B cell (primary cell): Measurements from ENCODE around the gene VSTM2B. TPM values are rescaled to one million over a fixed set of nuclear protein-coding genes. Genes with fewer than 3 reads are reported as not detected.

Source experiments
- ATAC-seq: fragments of 200-7000 bp; cut with Tn5 transposase; one replicate; pipeline ENCODE4 v1.10.0; 2021; ENCODE audit warnings: low read depth, mild to moderate bottlenecking, moderate number of reproducible peaks, moderate library complexity
- CTCF ChIA-PET: fragments of 350-600 bp; sonication (Branson Sonifier 250); formaldehyde crosslinking; loops from one replicate; lab custom pipeline; 2021; ENCODE audit warnings: antibody characterized with exemption, inconsistent platforms; lab: Charles Lee
- POLR2A ChIA-PET: fragments of 350-600 bp; sonication (Branson Sonifier 250); formaldehyde crosslinking; loops from one replicate; lab custom pipeline; 2021; ENCODE audit warnings: antibody characterized with exemption; lab: Charles Lee
- DNase-seq: peaks from one replicate; pipeline ENCODE4 v3.0.0; 2013
- H2AFZ ChIP-seq: 2 replicates; pipeline ENCODE4 v1.6.1; 2012; ENCODE audit warnings: mild to moderate bottlenecking, low read depth, low read length; ENCODE audit not compliant: insufficient read depth, poor library complexity, severe bottlenecking
- H3K27ac ChIP-seq, 2 donors: 1 replicate in 1 of 2; 2 replicates in 1 of 2; pipeline ENCODE4 v1.5.1; 2012 to 2013; ENCODE audit warnings: low read length in 2 of 2, mild to moderate bottlenecking in 2 of 2, moderate library complexity in 1 of 2
- H3K27me3 ChIP-seq, 4 experiments: fragments of 200-600 bp in 1 of 4; sonication (generic) in 1 of 4; replicated peaks in 1 of 4; 1 replicate in 2 of 4; 2 replicates in 2 of 4; pipeline versions ENCODE4 v1.6.1 to v1.7.0; 2013 to 2016; ENCODE audit warnings: low read length in 3 of 4, mild to moderate bottlenecking in 2 of 4, mixed read lengths in 1 of 4, moderate library complexity in 1 of 4; ENCODE audit not compliant: insufficient read depth in 4 of 4, control insufficient read depth in 3 of 4; ENCODE audit errors: control extremely low read depth in 1 of 4
- H3K36me3 ChIP-seq, 2 experiments: replicated peaks in 1 of 2; 1 replicate in 1 of 2; 2 replicates in 1 of 2; pipeline versions ENCODE4 v1.6.1 to v1.7.1; 2013; ENCODE audit warnings: low read length in 1 of 2; ENCODE audit not compliant: insufficient read depth in 2 of 2, control insufficient read depth in 1 of 2; ENCODE audit errors: control extremely low read depth in 1 of 2, extremely low read depth in 1 of 2
- H3K4me1 ChIP-seq, 2 donors: fragments of 200-600 bp in 1 of 2; sonication (generic) in 1 of 2; 1 replicate in 1 of 2; 2 replicates in 1 of 2; pipeline versions ENCODE4 v1.5.1 to v1.6.1; 2013 to 2017; ENCODE audit warnings: low read length in 2 of 2; ENCODE audit not compliant: control insufficient read depth in 2 of 2, insufficient read depth in 2 of 2
- H3K4me2 ChIP-seq: replicated peaks from 2 replicates; pipeline ENCODE3; 2012; ENCODE audit warnings: mild to moderate bottlenecking, low read depth, low read length; ENCODE audit not compliant: poor library complexity, severe bottlenecking
- H3K4me3 ChIP-seq, 5 experiments: fragments of 200-600 bp in 1 of 5; sonication (generic) in 1 of 5; 1 replicate in 3 of 5; 2 replicates in 2 of 5; pipeline versions ENCODE4 v1.5.1 to v1.7.0; 2011 to 2016; ENCODE audit warnings: low read length in 4 of 5, mild to moderate bottlenecking in 4 of 5, low read depth in 2 of 5, control low read depth in 1 of 5, moderate library complexity in 1 of 5; ENCODE audit not compliant: insufficient read depth in 1 of 5; ENCODE audit errors: control extremely low read depth in 1 of 5, extremely low read depth in 1 of 5
- H3K79me2 ChIP-seq: fragments of 200-600 bp; sonication (generic); one replicate; pipeline ENCODE4 v1.6.0; 2016; ENCODE audit warnings: low read length; ENCODE audit not compliant: control insufficient read depth, insufficient read depth
- H3K9ac ChIP-seq: fragments of 200-600 bp; sonication (generic); 2 replicates; pipeline ENCODE4 v1.6.1; 2017; ENCODE audit warnings: mild to moderate bottlenecking, low read length, moderate library complexity
- H3K9me3 ChIP-seq, 3 donors: one replicate each; pipeline versions ENCODE4 v1.6.1 to v1.7.1; 2013; ENCODE audit warnings: low read length in 2 of 3; ENCODE audit not compliant: control insufficient read depth in 2 of 3, insufficient read depth in 1 of 3; ENCODE audit errors: control extremely low read depth in 1 of 3
- H4K20me1 ChIP-seq: 2 replicates; pipeline ENCODE4 v1.6.0; 2012; ENCODE audit warnings: mild to moderate bottlenecking, low read length; ENCODE audit not compliant: insufficient read depth, control insufficient read depth, poor library complexity, severe bottlenecking
- H3K27ac Mint-ChIP-seq: one replicate; pipeline ENCODE4 v1.8.0; 2021; ENCODE audit warnings: mixed read lengths
- H3K27me3 Mint-ChIP-seq: one replicate; pipeline ENCODE4 v1.8.0; 2021; ENCODE audit warnings: mixed read lengths
- H3K4me1 Mint-ChIP-seq: one replicate; pipeline ENCODE4 v1.8.0; 2021; ENCODE audit warnings: mixed read lengths
- H3K4me3 Mint-ChIP-seq: one replicate; pipeline ENCODE4 v1.8.0; 2021; ENCODE audit warnings: mixed read lengths
- H3K9me3 Mint-ChIP-seq: one replicate; pipeline ENCODE4 v1.8.0; 2022; ENCODE audit warnings: mixed read lengths; ENCODE audit not compliant: insufficient read depth
- CTCF ChIP-seq: fragments of 200-600 bp; IDR thresholded peaks from one replicate; pipeline ENCODE4 v1.8.0; 2022; ENCODE audit warnings: antibody characterized with exemption, mild to moderate bottlenecking
- EZH2 ChIP-seq: IDR thresholded peaks from 2 replicates; pipeline ENCODE4 v1.6.1; 2012; ENCODE audit warnings: borderline replicate concordance, low read depth, mild to moderate bottlenecking, moderate library complexity, low read length; ENCODE audit not compliant: insufficient read depth, poor library complexity, severe bottlenecking
- WGBS: methylation state at CpG from one replicate; pipeline ENCODE4 v1.1.5; 2013; ENCODE audit warnings: missing lambda C conversion rate; ENCODE audit not compliant: insufficient coverage; 5-methylcytosine and 5-hydroxymethylcytosine counted together
- intact Hi-C: fragments of 100-400 bp; cut with micrococcal nuclease; formaldehyde crosslinking; loops from one replicate; pipeline ENCODE4 v1.10.0; 2022
- polyA plus RNA-seq: library from polyadenylated mRNA; depleted of rRNA; stranded (reverse); fragments of >200 nt; gene quantifications from 2 replicates; pipeline ENCODE4 v1.2.3, GENCODE V29; 2012
- total RNA-seq, 2 donors: library from RNA; stranded (reverse); fragments of 120-200 nt in 1 of 2; gene quantifications; 1 replicate in 1 of 2; 2 replicates in 1 of 2; pipeline versions ENCODE4 v1.2.3 to v1.2.4, GENCODE V29; 2013 to 2022

VSTM2B gene
- total and polyA plus RNA-seq, 2 donors (not counting 1 experiment from before 2014, with no cell fraction given), result not detected

- ATAC-seq (no peak), DNase-seq (no peak)
- Mint-ChIP-seq H3K9me3 (no peaks in the 10 kb centered on the region), H3K4me1 (peaks cover 15% of the 10 kb centered on the region), H3K4me3 (no peak overlapping the region), H3K27me3 (peaks cover 36% of the 10 kb centered on the region), H3K27ac (no peak overlapping the region)
- Histone ChIP-seq H3K36me3 (no peaks in the 10 kb centered on the region), H3K9ac (no peak overlapping the region), H3K4me2 (no peak overlapping the region), H2AFZ (no peak overlapping the region), H3K79me2 (no peaks in the 10 kb centered on the region), H3K9me3 (peaks cover 0 to 35% (median 0%) of the 10 kb centered on the region in 3 donors), H3K4me3 (no peak overlapping the region), H3K27ac (no peak overlapping the region), H4K20me1 (no peaks in the 10 kb centered on the region), H3K4me1 (peaks cover 19 to 25% of the 10 kb centered on the region in 2 donors), H3K27me3 (peaks cover 0 to 59% (median 8%) of the 10 kb centered on the region in 4 experiments)
- POLR2A ChIA-PET, result no interaction called here
- intact Hi-C loops, result no loop called here
- WGBS, result 81% methylated on average over 3 of the region's 8 CpGs
- TF ChIP-seq CTCF (no peak), EZH2 (no peak)
- CTCF ChIA-PET, result no interaction called here
Observed at GRCh38 chr19:29532097-29532496, 6.3 kb downstream of the VSTM2B start.

- 83% methylated on average over 3 of the region's 3 CpGs for WGBS
- H3K4me3 Mint-ChIP-seq, result no peak overlapping the region
- Histone ChIP-seq H3K79me2 (no peaks in the 10 kb centered on the region), H4K20me1 (no peaks in the 10 kb centered on the region), H3K4me1 (peaks cover 13 to 17% of the 10 kb centered on the region in 2 donors), H3K36me3 (no peaks in the 10 kb centered on the region), H3K4me3 (no peak overlapping the region), H2AFZ (no peak overlapping the region), H3K27me3 (peaks cover 0 to 52% (median 6%) of the 10 kb centered on the region in 4 experiments), H3K27ac (no peak overlapping the region), H3K4me2 (no peak overlapping the region), H3K9me3 (peaks cover 0 to 31% (median 0%) of the 10 kb centered on the region in 3 donors), H3K9ac (no peak overlapping the region)
- no peak overlapping the region for H3K27ac Mint-ChIP-seq
- ChIA-PET CTCF (no interaction called here), POLR2A (no interaction called here)
- no peak for ATAC-seq
- no peaks in the 10 kb centered on the region for H3K9me3 Mint-ChIP-seq
- no peak for TF ChIP-seq CTCF
- no peak for TF ChIP-seq EZH2
- peaks cover 9% of the 10 kb centered on the region for H3K4me1 Mint-ChIP-seq
- no peak for DNase-seq
- intact Hi-C loops, result no loop called here
- H3K27me3 Mint-ChIP-seq, result peaks cover 30% of the 10 kb centered on the region
Observed at GRCh38 chr19:29532956-29533355, 7.2 kb downstream of the VSTM2B start.
